K562 (cell line): ENCODE data around the gene EPHB2.

Experiments used
- CTCF ChIP-seq, 3 experiments: IDR thresholded peaks in 2 of 3; conservative IDR thresholded peaks in 1 of 3; 2 replicates each; pipeline ENCODE4 v1.5.1; 2011 to 2012; ENCODE audit warnings: low read length in 3 of 3, mild to moderate bottlenecking in 3 of 3, control low read depth in 2 of 3, improper control_type of control experiment in 1 of 3, inconsistent platforms in 1 of 3, low read depth in 1 of 3, mixed read lengths in 1 of 3, moderate library complexity in 1 of 3; ENCODE audit not compliant: insufficient read depth in 2 of 3
- CUX1 ChIP-seq: fragments of 200-800 bp; sonication (Bioruptor generic); IDR thresholded peaks from 2 replicates; pipeline ENCODE4 v1.6.1; 2016; ENCODE audit warnings: missing genetic modification characterization, missing compliant biosample characterization
- EZH2 ChIP-seq: IDR thresholded peaks from 2 replicates; pipeline ENCODE4 v1.6.1; 2012; ENCODE audit warnings: low read depth, mild to moderate bottlenecking, inconsistent platforms, low read length, borderline replicate concordance
- GATAD2A ChIP-seq: fragments of 450-650 bp; IDR thresholded peaks from 2 replicates; pipeline ENCODE4 v1.6.1; 2017
- GTF2F1 ChIP-seq: IDR thresholded peaks from 2 replicates; pipeline ENCODE4 v1.6.1; 2011; ENCODE audit warnings: low read depth, low read length, improper control_type of control experiment
- JUND ChIP-seq, 2 experiments: IDR thresholded peaks; 2 replicates in 1 of 2; 3 replicates in 1 of 2; pipeline ENCODE4 v1.6.1; 2011; ENCODE audit warnings: borderline replicate concordance in 2 of 2, low read depth in 2 of 2, low read length in 2 of 2, improper control_type of control experiment in 1 of 2, missing biosample characterization in 1 of 2, missing genetic modification characterization in 1 of 2, missing genetic modification reagents in 1 of 2
- MLLT1 ChIP-seq, 2 experiments: fragments of 450-650 bp; IDR thresholded peaks; 2 replicates each; pipeline ENCODE4 v1.6.1; 2016
- SRSF7 ChIP-seq: fragments of 200-400 bp; formaldehyde crosslinking; optimal IDR thresholded peaks from 2 replicates; pipeline ENCODE3; 2017; ENCODE audit warnings: mild to moderate bottlenecking, low read depth, low read length
- TF ChIP-seq, protein P1 (sequence below): sonication (generic); formaldehyde crosslinking; IDR thresholded peaks from 2 replicates; pipeline ENCODE4 v1.8.1; 2023; ENCODE audit warnings: mild to moderate bottlenecking, missing genetic modification reagents

- TF ChIP-seq, protein P1, sequence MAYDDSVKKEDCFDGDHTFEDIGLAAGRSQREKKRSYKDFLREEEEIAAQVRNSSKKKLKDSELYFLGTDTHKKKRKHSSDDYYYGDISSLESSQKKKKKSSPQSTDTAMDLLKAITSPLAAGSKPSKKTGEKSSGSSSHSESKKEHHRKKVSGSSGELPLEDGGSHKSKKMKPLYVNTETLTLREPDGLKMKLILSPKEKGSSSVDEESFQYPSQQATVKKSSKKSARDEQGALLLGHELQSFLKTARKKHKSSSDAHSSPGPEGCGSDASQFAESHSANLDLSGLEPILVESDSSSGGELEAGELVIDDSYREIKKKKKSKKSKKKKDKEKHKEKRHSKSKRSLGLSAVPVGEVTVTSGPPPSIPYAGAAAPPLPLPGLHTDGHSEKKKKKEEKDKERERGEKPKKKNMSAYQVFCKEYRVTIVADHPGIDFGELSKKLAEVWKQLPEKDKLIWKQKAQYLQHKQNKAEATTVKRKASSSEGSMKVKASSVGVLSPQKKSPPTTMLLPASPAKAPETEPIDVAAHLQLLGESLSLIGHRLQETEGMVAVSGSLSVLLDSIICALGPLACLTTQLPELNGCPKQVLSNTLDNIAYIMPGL (CRISPR knock-in tag) = no peak
- TF ChIP-seq SRSF7 (no peak), MLLT1 (IDR thresholded peaks at IDR 0.05) (no peak), EZH2 (no peak), CTCF (IDR thresholded peaks at IDR 0.05 in 2 of 3, conservative IDR thresholded peaks at IDR 0.05 in 1 of 3; ENCODE audit: insufficient read depth in 2 of 3, low read depth in 1 of 3, low read length in 3 of 3) (no peak), GATAD2A (no peak), JUND (IDR thresholded peaks at IDR 0.05; ENCODE audit: borderline replicate concordance, low read depth, low read length) (no peak), JUND (tag; IDR thresholded peaks at IDR 0.05; ENCODE audit: borderline replicate concordance, low read depth, low read length) (no peak), GTF2F1 (no peak), CUX1 (no peak)
Measured at GRCh38 chr1:22816803-22817202, 106.2 kb downstream of the EPHB2 start.
